ENCODE data around the gene ITGAD.
A peak's percentile ranks its signal among the peaks of the same experiment; 100 is the strongest.

Gene ITGAD

GRCh38 chr16:31365131-31365865, 27.8 kb upstream of the ITGAD start:
- no peak for DNase-seq (ENCODE audit: low read depth, low spot score)

- DNase-seq (ENCODE audit: low read depth, low spot score) = no peak
Observed at GRCh38 chr16:31367853-31368252, 25.3 kb upstream of the ITGAD start.

- DNase-seq (ENCODE audit: low read depth, low spot score) = no peak
Observed at GRCh38 chr16:31371008-31371407, 22.1 kb upstream of the ITGAD start.

- DNase-seq (ENCODE audit: low read depth, low spot score) = no peak
Observed at GRCh38 chr16:31371619-31372484, 21.3 kb upstream of the ITGAD start.

GRCh38 chr16:31373235-31373634, 19.9 kb upstream of the ITGAD start:
- DNase-seq (ENCODE audit: low read depth, low spot score) = no peak

GRCh38 chr16:31375231-31375630, 17.9 kb upstream of the ITGAD start:
- DNase-seq (ENCODE audit: low read depth, low spot score) = no peak

GRCh38 chr16:31376705-31377104, 16.4 kb upstream of the ITGAD start:
- DNase-seq (ENCODE audit: low read depth, low spot score) = no peak

GRCh38 chr16:31377210-31377903, 15.8 kb upstream of the ITGAD start:
- DNase-seq (ENCODE audit: low read depth, low spot score) = no peak

- DNase-seq (ENCODE audit: low read depth, low spot score) = no peak
Observed at GRCh38 chr16:31380201-31380600, 12.9 kb upstream of the ITGAD start.

GRCh38 chr16:31382485-31383161, 10.5 kb upstream of the ITGAD start:
- peak; percentile 41 for DNase-seq (ENCODE audit: low read depth, low spot score)

- DNase-seq (ENCODE audit: low read depth, low spot score) = no peak
Observed at GRCh38 chr16:31385680-31386079, 7.5 kb upstream of the ITGAD start.

- DNase-seq (ENCODE audit: low read depth, low spot score) = peak; percentile 51
Observed at GRCh38 chr16:31386157-31386984, 6.8 kb upstream of the ITGAD start.

GRCh38 chr16:31388535-31388934, 4.6 kb upstream of the ITGAD start:
- no peak for DNase-seq (ENCODE audit: low read depth, low spot score)

- no peak for DNase-seq (ENCODE audit: low read depth, low spot score)
Observed at GRCh38 chr16:31390504-31391041, 2.6 kb upstream of the ITGAD start.

GRCh38 chr16:31395647-31396046, 2.5 kb downstream of the ITGAD start:
- no peak for DNase-seq (ENCODE audit: low read depth, low spot score)

- no peak for DNase-seq (ENCODE audit: low read depth, low spot score)
Observed at GRCh38 chr16:31397096-31397660, 4.0 kb downstream of the ITGAD start.

GRCh38 chr16:31397701-31398100, 4.6 kb downstream of the ITGAD start:
- no peak for DNase-seq (ENCODE audit: low read depth, low spot score)

- DNase-seq (ENCODE audit: low read depth, low spot score) = no peak
Observed at GRCh38 chr16:31400191-31400590, 7.1 kb downstream of the ITGAD start.

GRCh38 chr16:31401436-31401835, 8.3 kb downstream of the ITGAD start:
- no peak for DNase-seq (ENCODE audit: low read depth, low spot score)

GRCh38 chr16:31402687-31403086, 9.6 kb downstream of the ITGAD start:
- no peak for DNase-seq (ENCODE audit: low read depth, low spot score)
